HG03103 (cell line): ENCODE data around the gene TMEM178B.

Source experiments
- ATAC-seq: cut with Tn5 transposase; IDR thresholded peaks from one replicate; pipeline ENCODE4 v1.9.1; 2021; ENCODE audit warnings: low read depth; ENCODE audit not compliant: unreplicated experiment

TMEM178B gene

DNA sequence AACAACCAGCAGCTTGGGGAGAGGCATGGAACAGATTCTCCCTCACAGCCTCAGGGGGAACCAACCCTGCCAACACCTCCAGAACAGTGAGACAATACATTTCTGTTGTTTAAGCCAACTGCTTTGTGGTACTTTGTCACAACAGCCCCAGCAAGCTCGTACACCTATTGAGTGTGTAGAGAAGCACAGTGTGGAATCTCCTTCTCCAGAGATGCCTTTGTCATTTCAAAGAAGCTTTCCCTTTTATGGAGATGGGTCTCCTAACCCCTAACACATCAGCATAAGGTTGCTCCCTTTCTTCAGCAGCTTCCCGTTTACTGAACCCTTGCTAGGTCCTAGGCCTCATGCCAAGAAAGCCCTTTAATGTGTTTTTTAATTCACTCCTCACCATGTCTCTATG, 416.6 kb downstream of the TMEM178B start:
- ATAC-seq = no peak

DNA sequence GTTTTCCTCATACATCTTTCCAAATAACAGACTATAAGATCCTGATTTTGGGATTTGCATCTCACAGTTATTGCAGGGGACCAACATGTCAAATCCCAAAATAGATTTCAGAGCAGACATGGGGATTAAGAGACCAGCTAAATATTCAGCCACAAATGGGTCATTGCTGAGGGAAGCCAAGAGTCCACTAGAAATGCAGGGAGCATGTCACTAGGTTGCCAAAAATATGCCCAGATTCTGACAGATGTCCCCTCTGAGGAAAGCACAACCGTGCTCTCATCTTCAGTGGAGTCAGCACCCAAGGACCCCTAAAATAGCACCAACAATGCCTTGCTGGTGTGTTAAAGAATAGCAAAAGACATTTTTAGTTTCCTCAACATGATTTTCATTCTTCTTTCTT, 421.2 kb downstream of the TMEM178B start:
- no peak for ATAC-seq

DNA sequence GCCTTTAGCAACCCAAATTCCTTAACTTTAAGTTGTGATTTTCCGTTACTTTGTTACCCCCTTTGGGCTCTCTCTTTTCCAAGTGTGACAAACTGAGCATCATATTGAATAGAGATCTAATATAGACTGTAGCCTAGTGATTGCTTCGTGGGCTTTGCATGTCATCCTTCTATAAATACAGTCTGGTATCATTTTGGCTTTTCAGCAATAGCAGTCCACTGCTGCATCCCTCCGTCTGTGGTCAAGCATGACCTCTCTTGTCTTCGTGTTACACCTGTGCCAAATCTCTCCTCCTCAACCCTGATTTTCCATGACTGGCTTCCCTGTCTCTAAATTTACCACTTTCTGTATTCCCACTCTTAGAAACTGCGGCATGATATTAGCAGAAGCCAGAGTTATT, 423.5 kb downstream of the TMEM178B start:
- ATAC-seq = no peak

DNA sequence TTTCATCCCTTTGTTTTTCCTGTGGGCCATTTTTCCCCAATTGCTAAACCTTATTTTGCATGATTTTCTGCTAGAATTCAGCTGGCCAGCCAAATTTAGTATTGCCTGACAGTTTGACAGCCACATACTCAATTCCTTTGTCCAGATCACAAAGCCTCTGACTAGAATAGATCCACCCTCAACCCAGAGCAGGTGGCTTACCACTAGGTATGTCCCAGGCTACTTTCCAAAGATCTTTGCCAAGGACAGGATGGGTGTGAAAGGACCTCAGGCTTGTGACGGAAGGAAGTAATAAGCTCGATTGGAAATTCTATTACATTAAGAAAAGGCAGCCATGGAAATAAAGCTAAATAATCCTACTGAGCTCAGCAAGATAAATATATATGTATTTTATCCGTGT, 426.7 kb downstream of the TMEM178B start:
- ATAC-seq = no peak

DNA sequence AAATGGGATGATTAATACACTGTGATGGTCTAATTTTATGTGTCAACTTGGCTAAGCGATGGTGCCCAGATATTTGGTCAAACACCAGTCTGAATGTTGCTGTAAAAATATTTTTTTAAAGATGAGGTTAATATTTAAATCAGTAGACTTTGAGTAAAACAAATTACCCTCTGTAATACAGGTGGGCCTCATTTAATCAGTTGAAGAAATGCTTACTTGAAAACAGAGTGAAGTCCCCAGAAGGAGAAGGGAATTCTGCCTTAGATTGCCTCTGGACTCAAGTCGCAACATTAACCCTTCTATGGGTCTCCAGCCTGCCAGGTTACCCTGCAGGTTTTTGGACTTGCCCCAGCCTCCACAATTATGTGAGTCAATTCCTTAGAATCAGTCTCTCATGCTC, 427.6 kb downstream of the TMEM178B start:
- ATAC-seq = no peak

DNA sequence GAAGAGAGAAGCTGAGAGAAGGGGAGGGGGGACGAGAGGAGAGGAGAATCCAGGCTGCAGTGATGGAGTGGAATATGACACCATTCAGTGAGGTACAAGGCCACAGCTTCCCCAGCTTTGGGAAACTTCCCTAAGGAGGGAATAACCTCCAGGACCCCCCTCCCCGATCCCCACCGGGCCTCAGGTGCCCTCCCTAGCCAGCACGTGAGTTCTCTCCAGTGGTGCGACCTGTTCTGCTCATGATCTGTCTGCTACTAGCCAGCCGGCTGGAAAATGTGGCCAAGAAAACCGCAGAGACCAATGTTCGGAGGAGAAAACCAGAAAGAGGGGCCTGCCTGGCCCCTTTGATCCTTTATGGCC, 437.4 kb downstream of the TMEM178B start:
- ATAC-seq = no peak

DNA sequence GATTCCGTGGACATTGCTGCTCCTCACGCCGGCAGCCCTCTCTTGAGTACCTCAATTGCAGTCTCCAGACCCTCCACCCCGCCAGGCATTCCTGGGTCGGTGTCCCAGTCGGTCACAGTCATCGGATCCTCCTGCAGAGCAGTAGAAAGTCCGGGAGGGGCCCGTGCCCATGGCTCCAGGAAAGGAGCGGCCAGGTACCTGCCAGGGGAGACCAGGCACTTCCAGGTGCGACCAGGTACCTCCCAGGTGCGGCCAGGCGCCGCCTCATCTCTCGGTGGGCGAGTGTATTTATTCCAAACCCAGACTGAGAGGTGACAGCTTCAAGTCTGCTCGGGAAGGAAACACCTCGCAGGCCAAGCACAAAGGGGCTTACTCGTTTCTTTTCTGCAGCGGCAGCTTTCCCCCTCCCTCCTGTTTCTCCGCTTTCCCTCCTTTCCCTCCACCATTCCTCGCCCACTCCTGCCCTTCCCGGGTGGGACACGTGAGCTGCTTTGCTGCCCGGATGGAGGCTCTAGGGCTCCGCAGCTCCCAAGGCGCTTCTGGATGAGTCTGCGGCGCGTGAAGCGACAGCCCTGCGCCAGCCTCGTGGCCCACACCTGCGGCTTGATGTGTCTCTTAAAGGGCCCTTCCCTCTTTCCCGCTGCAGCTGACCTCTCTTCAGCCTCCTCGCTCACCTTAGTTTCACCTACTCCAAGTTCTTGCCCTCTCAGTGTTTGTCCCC, 438.0 kb downstream of the TMEM178B start:
- no peak for ATAC-seq

DNA sequence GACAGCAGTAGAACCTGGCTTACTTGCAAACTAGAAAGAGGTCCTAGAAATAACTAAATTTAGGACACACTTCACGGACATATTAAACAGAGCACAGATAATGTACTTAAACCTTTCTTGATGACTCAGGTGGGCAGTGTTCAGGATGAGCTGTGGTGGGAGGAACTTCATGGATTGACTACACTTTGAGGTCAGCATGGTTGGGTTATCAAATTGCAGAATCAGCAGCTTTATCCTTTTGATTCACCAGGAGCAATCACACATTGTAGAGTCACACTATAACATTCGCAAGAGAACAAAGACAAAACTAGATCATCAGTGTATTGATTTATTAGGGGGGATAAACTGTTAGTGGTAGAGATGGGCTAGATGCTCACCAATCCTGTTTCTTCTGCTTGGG, 438.7 kb downstream of the TMEM178B start:
- no peak for ATAC-seq

DNA sequence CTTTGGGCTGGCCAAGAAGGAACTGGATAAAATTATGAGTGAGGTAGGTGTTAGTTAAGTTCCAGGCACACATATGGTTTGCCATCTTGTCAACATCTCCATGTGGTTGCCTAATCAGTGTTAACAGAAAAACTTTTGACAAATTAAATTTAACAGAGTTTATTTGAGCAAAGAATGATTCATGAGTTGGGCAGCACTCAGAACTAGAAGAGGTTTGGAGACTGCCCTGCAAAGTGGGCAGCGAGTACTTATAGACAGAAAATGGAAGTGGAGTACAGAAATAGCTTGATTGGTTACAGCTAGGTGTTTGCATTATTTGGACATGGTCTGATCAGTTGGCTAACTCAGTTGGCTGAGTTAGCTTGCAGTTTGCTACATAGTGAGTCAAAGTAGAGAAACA, 439.9 kb downstream of the TMEM178B start:
- ATAC-seq = no peak

DNA sequence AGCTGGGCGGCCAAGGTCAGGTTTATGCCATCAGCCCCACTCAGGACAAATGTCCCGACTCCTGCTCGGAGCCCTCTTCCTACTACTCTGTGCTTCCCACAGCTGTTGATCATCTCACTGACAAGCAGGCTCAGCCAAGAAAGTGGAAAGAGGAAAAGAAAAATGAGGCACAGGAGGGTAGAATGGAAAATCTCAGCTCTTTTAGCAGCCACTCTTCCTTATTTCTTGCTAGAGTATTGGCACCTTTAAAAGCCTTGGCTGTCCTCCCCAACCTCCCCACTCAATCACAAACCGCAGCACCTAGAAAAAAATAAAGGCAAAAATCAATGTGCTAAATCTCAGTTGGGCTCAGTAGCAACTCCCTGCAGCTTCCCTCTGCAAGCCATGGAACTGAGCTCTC, 442.1 kb downstream of the TMEM178B start:
- ATAC-seq = no peak

DNA sequence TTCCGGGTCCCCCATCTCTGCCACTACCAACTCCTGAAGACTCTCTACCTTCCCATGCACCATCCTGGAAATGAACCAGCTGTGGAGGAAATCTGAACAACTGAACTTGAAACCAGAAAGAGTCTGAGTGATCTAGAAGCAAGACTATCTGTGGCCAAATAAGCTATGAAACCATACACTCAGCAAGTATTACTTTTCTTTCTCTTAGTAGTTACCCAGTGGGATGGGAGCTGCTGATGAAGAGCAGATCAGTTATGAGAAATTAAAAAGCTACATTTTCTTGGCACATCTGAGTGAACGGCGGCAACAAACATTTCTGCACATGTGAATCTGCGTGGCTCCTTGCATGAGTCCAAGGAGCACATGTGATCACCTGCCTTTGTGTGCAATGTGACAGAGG, 445.8 kb downstream of the TMEM178B start:
- ATAC-seq = no peak

DNA sequence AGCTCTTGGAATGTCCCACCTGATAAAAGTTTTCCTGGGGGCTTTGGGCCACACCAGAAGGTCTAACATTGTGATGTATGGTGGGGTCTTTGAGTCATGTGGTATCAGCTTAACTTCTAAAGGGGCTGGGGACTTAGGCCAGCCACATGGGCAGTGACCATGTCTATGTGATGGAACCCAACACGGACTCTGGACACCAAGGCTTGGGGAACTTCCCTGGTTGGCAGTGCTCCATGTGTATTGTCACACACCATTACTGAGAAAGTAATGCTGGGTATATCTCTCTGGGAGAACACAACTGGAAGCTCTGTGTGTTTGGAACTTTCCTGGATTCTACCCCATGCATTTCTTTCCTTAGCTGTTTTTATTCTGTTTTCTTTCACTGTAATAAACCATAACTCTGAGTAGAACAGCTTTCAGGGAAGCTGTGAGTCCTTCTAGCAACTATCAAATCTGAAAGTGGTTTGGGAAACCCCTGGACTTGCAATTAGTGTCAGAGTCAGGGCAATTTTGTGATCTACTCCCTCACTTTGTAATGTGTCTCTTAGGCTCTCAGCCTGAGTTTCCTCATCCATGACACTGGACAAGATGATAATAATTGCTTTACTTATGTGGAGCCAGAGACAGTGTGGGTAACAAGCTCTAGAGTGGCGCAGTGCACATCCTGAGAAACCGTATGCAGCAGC, 448.9 kb downstream of the TMEM178B start:
- ATAC-seq = no peak

DNA sequence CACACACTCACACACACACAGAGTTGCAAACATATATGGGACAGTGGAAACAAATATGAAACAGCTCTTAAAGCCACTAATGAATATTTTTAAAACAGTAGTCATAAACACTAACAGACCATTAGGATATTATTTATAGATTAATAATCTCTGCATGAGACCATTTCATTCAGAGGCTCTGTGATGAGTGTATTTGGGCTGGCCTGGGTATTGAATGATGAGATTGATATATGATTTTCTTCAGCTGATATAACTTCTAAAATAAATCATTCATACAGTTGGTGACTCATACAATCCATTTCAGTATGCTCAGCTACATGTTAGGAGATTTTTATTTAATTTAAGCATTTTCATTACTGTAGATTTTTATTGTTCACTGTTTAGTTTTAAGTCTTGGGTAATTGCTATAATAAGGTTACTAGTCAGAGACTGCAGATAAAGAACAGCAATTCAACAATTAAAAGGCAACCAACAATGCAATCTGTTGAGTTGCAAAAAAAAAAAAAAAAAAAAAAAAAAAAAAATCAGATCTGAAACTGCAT, 452.2 kb downstream of the TMEM178B start:
- no peak for ATAC-seq

DNA sequence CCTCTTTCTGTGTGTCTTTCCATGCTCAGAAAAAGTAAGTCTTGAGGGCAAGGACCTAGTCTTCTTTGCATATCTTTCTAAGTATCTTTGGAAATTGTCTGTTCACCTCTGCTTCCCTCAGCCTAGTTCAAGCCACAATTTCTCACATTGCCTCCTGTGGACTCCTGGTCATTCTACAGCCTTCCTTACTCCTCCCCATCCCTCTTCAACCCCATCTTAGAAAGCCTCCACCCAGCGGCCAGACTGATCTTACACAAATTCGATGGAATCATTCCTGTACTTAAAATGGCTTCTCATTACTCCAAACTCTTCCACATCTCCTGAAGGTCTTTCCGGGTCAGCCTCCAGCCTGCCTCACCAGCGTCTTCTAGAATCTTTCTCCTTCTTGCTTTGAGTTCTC, 453.2 kb downstream of the TMEM178B start:
- ATAC-seq = no peak

DNA sequence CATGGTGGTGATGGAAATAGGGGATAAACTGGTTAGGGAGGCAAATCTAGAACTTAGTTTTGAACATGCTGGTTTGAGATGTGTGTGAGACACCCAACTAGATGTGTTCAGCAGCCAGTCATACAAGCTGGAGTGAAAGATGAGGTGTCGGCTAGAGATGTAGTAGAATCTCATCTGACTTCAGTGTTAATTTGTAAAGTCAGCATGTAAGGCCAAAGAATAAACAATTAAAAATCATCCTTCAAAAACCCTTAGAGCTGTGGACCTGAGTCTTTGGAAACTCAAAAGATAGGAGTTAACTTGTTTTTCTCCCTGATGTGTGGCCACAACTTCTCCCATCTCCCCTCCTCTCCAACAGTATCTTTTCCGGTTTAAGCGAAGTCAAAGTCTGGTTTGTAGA, 454.5 kb downstream of the TMEM178B start:
- ATAC-seq = no peak
